Spleen (tissue), 11 donors: ENCODE measurements around the gene CYGB. TPM values are rescaled to one million over a fixed set of nuclear protein-coding genes. Genes with fewer than 3 reads are reported as not detected.
A peak's percentile ranks its signal among the peaks of the same experiment; 100 is the strongest.

Source experiments
- DNase-seq: peaks from one replicate; pipeline ENCODE4 v3.0.0-alpha.2; 2020
- H3K27ac ChIP-seq, 8 donors: fragments of 200-600 bp; sonication (generic) in 7 of 8; 1 replicate in 4 of 8; 2 replicates in 4 of 8; pipeline versions ENCODE4 v1.5.0 to v1.8.0; 2016 to 2021; ENCODE audit warnings: inconsistent platforms in 4 of 8, mild to moderate bottlenecking in 4 of 8, moderate library complexity in 1 of 8
- H3K27me3 ChIP-seq, 7 donors: fragments of 200-600 bp; sonication (generic) in 6 of 7; replicated peaks in 1 of 7; 1 replicate in 4 of 7; 2 replicates in 3 of 7; pipeline versions ENCODE4 v1.5.0 to v1.8.0; 2016 to 2021; ENCODE audit warnings: inconsistent platforms in 3 of 7, mild to moderate bottlenecking in 1 of 7
- H3K36me3 ChIP-seq, 6 donors: fragments of 200-600 bp; sonication (generic) in 5 of 6; 1 replicate in 4 of 6; 2 replicates in 2 of 6; pipeline versions ENCODE4 v1.5.0 to v1.8.0; 2016 to 2021; ENCODE audit warnings: inconsistent platforms in 2 of 6
- H3K4me1 ChIP-seq, 6 donors: fragments of 200-600 bp; sonication (generic) in 5 of 6; 1 replicate in 3 of 6; 2 replicates in 3 of 6; pipeline versions ENCODE4 v1.5.0 to v1.8.0; 2016 to 2021; ENCODE audit warnings: inconsistent platforms in 3 of 6
- H3K4me3 ChIP-seq, 8 donors: fragments of 200-600 bp; sonication (generic) in 7 of 8; 1 replicate in 4 of 8; 2 replicates in 4 of 8; pipeline versions ENCODE4 v1.5.0 to v1.8.0; 2016 to 2021; ENCODE audit warnings: inconsistent platforms in 4 of 8, mild to moderate bottlenecking in 4 of 8, moderate library complexity in 2 of 8
- H3K9me3 ChIP-seq, 8 donors: fragments of 200-600 bp; sonication (generic) in 7 of 8; 1 replicate in 4 of 8; 2 replicates in 4 of 8; pipeline versions ENCODE4 v1.5.0 to v1.8.0; 2016 to 2021; ENCODE audit warnings: inconsistent platforms in 4 of 8
- CTCF ChIP-seq, 11 experiments: fragments of 200-600 bp in 7 of 11; fragments of 450-650 bp in 4 of 11; sonication (generic) in 4 of 11; IDR thresholded peaks in 8 of 11; conservative IDR thresholded peaks in 3 of 11; 1 replicate in 7 of 11; 2 replicates in 4 of 11; pipeline versions ENCODE4 v1.4.0 to v1.8.0; 2016 to 2021; ENCODE audit warnings: antibody characterized with exemption in 11 of 11, inconsistent platforms in 4 of 11, mild to moderate bottlenecking in 1 of 11
- POLR2A ChIP-seq, 3 donors: fragments of 450-650 bp; IDR thresholded peaks; one replicate each; pipeline ENCODE4 v1.5.1; 2017; ENCODE audit warnings: antibody characterized with exemption in 3 of 3, mild to moderate bottlenecking in 1 of 3
- POLR2AphosphoS5 ChIP-seq, 3 donors: sonication (generic); formaldehyde crosslinking; IDR thresholded peaks; one replicate each; pipeline ENCODE4 v1.5.1; 2017; ENCODE audit warnings: antibody characterized with exemption in 3 of 3
- WGBS, 5 donors: extraction: QIAGEN DNeasy Blood & Tissue Kit in 3 of 5; methylation state at CpG; one replicate each; pipeline versions ENCODE4 v1.1.5 to v1.1.7; 2013 to 2018; 5-methylcytosine and 5-hydroxymethylcytosine counted together
- intact Hi-C: fragments of 100-400 bp; cut with DNase I; formaldehyde crosslinking; loops from one replicate; pipeline ENCODE4 v1.15.0; 2023; ENCODE audit warnings: low total_unique reads
- polyA plus RNA-seq, 3 donors: library from polyadenylated mRNA; stranded (reverse); fragments of 200-250 nt; gene quantifications; one replicate each; pipeline ENCODE4 v1.2.1, GENCODE V29; 2013
- total RNA-seq, 7 donors: library from RNA; depleted of rRNA in 3 of 7; stranded (reverse); fragments of >200 nt in 3 of 7; fragmentation: NEBNext Ultra II Directional in 4 of 7; extraction: Animal tissue kit (Norgen Biotek cat#: 25700) in 4 of 7; gene quantifications; one replicate each; pipeline versions ENCODE4 v1.1.0 to v1.2.1, GENCODE V29; 2016 to 2021
- donor health status: healthy with polysubstance abuse.
- donor health status: DM: no; HTN: no; CAD: no; lungs with moderate emphysema.
- donor health status: DM: no; HTN: no; CAD: no.
- donor health status: Bipolar disorder and iron deficiency.
- donor health status: healthy.
- donor health status: DM: no; HTN: no; CAD: no.
- donor health status: DM: yes; HTN: yes; CAD: no.

CYGB gene
- total and polyA plus RNA-seq, 10 donors, result 3.5 to 21.0 (median 7.7) TPM

GRCh38 chr17:76506408-76507345 lies 30.8 kb downstream of the CYGB start:
- peak; percentile 96 for DNase-seq
- peak overlapping the region in 2 of 8 donors; percentile 16 to 21 for H3K27ac ChIP-seq
- H3K4me1 ChIP-seq, result peaks cover 5 to 50% (median 26%) of the 10 kb centered on the region in 6 donors
- TF ChIP-seq POLR2AphosphoS5 (IDR thresholded peaks at IDR 0.05) (peak; percentile 62 to 69 (median 66)), CTCF (IDR thresholded peaks at IDR 0.05 in 8 of 11, conservative IDR thresholded peaks at IDR 0.05 in 3 of 11) (peak; percentile 96 to 99 (median 99)), POLR2A (IDR thresholded peaks at IDR 0.05) (no peak)
- no peaks in the 10 kb centered on the region for H3K9me3 ChIP-seq
- H3K36me3 ChIP-seq, result no peaks in the 10 kb centered on the region
- H3K4me3 ChIP-seq, result no peak overlapping the region
- intact Hi-C loops, result loop anchor here (5.0 to 10.0 kb wide), 3 partner anchors 39 to 202 kb away; partner anchors contain the start of genes AANAT and QRICH2
- WGBS, 5 donors, result 28 to 31% (median 30%) methylated on average over 24 of the region's 24 CpGs
- H3K27me3 ChIP-seq, result peaks cover 0 to 3% (median 0%) of the 10 kb centered on the region in 7 donors

- H3K9me3 ChIP-seq, result no peaks in the 10 kb centered on the region
- DNase-seq, result no peak
- 45 to 67% (median 51%) methylated on average over 6 to 7 of the region's 7 CpGs for WGBS, 5 donors
- no peak overlapping the region for H3K4me3 ChIP-seq
- peaks cover 14 to 62% (median 43%) of the 10 kb centered on the region in 6 donors for H3K4me1 ChIP-seq
- H3K27me3 ChIP-seq, result peaks cover 0 to 3% (median 0%) of the 10 kb centered on the region in 7 donors
- TF ChIP-seq CTCF (IDR thresholded peaks at IDR 0.05 in 8 of 11, conservative IDR thresholded peaks at IDR 0.05 in 3 of 11), result peak in 2 of 11 experiments; percentile 24 to 40
- TF ChIP-seq POLR2AphosphoS5 (IDR thresholded peaks at IDR 0.05), result no peak
- TF ChIP-seq POLR2A (IDR thresholded peaks at IDR 0.05), result no peak
- intact Hi-C loops, result loop anchor here (10.0 kb wide), 1 partner anchor 199 kb away; the partner anchor contains the start of gene QRICH2
- peak overlapping the region in 1 of 8 donors; percentile 21 for H3K27ac ChIP-seq
- no peaks in the 10 kb centered on the region for H3K36me3 ChIP-seq
Observed at GRCh38 chr17:76504117-76504516, 33.4 kb downstream of the CYGB start.

- intact Hi-C loops, result loop anchor here (10.0 kb wide), 1 partner anchor 198 kb away; the partner anchor contains the start of gene QRICH2
- WGBS, 5 donors, result 72 to 88% (median 79%) methylated on average over 8 of the region's 8 CpGs
- TF ChIP-seq POLR2AphosphoS5 (IDR thresholded peaks at IDR 0.05) (peak in 1 of 3 donors; percentile 33), POLR2A (IDR thresholded peaks at IDR 0.05) (no peak), CTCF (IDR thresholded peaks at IDR 0.05 in 8 of 11, conservative IDR thresholded peaks at IDR 0.05 in 3 of 11) (no peak)
- Histone ChIP-seq H3K9me3 (no peaks in the 10 kb centered on the region), H3K27ac (peak overlapping the region in 6 of 8 donors; percentile 88 to 98 (median 96)), H3K4me3 (peak overlapping the region in 1 of 8 donors; percentile 99), H3K4me1 (peaks cover 25 to 78% (median 58%) of the 10 kb centered on the region in 6 donors), H3K27me3 (no peaks in the 10 kb centered on the region), H3K36me3 (peaks cover 0 to 8% (median 0%) of the 10 kb centered on the region in 6 donors)
- DNase-seq, result no peak
Observed at GRCh38 chr17:76502341-76503211, 34.9 kb downstream of the CYGB start.
